ENCODE data around the gene PIGT.

Gene PIGT

DNA sequence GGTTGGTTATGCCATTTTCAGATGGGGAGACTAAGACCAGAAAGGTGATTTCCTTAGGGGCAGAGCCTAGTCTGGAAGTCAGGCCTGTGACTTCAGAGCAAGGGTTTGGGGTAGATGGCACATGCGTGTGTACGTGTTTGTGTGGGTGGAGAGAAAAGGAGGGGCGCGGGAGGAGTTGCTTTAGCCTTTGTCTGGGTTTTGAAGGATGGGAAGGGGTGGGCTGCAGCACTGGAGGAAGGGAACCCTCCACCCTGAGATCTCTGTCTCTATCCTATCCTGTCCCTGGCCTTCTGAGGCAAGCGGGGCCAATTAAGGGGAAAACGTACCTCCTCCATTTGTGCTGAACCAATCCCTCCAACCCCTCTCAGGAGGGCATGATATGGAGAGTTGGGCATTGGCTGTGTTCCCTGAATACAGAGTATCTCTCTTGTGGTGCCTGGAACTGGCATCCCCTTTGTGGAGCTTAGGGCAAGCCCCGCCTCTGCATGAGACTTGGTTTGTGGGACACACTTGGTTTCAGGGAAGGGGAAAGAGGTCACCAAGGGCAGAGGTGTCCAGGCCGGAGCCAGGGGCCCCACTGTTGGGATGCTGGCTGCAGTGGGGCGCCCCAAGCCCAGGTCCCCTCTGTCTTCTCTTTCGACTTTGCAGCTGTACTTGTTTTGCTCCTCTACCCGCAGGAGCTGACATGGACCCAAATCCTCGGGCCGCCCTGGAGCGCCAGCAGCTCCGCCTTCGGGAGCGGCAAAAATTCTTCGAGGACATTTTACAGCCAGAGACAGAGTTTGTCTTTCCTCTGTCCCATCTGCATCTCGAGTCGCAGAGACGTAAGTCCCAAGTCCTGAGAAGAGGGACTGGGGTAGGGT, 7.9 kb upstream of the PIGT start, which contains the start of gene DBNDD2:
Gene DBNDD2, plus strand, starts transcription at position 507 of the 863 bp plus-strand sequence. Its CDS starts 179 bp downstream, at position 686.
- no peaks in the 10 kb centered on the region for H3K9me3 ChIP-seq
- H3K27ac ChIP-seq, result no peak within 1 kb of the TSS
- H3K27me3 ChIP-seq, result peaks cover 82% of the 10 kb centered on the region
- H3K4me1 ChIP-seq (ENCODE audit: control insufficient read depth in 1 of 2, insufficient read depth in 1 of 2, low read depth in 1 of 2, low read length in 1 of 2), result peaks cover 13 to 18% of the 10 kb centered on the region in 2 experiments
- peak within 1 kb of the TSS in 1 of 2 experiments; percentile 63 for H3K4me3 ChIP-seq (ENCODE audit: low read depth in 1 of 2, low read length in 1 of 2)
- TF ChIP-seq, protein P1, sequence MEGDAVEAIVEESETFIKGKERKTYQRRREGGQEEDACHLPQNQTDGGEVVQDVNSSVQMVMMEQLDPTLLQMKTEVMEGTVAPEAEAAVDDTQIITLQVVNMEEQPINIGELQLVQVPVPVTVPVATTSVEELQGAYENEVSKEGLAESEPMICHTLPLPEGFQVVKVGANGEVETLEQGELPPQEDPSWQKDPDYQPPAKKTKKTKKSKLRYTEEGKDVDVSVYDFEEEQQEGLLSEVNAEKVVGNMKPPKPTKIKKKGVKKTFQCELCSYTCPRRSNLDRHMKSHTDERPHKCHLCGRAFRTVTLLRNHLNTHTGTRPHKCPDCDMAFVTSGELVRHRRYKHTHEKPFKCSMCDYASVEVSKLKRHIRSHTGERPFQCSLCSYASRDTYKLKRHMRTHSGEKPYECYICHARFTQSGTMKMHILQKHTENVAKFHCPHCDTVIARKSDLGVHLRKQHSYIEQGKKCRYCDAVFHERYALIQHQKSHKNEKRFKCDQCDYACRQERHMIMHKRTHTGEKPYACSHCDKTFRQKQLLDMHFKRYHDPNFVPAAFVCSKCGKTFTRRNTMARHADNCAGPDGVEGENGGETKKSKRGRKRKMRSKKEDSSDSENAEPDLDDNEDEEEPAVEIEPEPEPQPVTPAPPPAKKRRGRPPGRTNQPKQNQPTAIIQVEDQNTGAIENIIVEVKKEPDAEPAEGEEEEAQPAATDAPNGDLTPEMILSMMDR (IDR thresholded peaks at IDR 0.05), result no peak
- no peaks in the 10 kb centered on the region for H3K36me3 ChIP-seq

DNA sequence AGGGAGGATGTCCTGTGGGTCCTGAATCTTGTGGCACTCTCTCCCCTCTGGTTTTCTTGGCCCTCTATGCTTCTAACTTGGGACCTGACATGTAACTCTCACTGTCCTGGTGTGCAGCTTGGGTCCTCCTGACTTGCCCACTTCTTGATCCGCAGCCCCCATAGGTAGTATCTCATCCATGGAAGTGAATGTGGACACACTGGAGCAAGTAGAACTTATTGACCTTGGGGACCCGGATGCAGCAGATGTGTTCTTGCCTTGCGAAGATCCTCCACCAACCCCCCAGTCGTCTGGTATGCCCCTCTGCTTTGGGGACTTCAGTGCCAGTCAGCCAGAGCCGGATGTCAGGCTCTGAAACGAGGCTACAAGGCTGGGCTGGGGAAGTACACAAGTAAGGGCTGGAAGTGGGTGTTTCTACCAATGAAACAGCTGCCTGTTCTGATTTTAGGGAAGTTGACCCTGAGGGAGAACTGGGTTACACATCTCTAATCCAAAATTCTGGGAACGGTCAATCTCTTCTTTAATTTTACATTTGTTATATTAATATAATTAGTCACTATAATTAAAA, 7.2 kb upstream of the PIGT start:
- H3K4me3 ChIP-seq (ENCODE audit: low read depth in 1 of 2, low read length in 1 of 2), result no peak overlapping the region
- no peak overlapping the region for H3K27ac ChIP-seq
- no peaks in the 10 kb centered on the region for H3K9me3 ChIP-seq
- peaks cover 13 to 18% of the 10 kb centered on the region in 2 experiments for H3K4me1 ChIP-seq (ENCODE audit: control insufficient read depth in 1 of 2, insufficient read depth in 1 of 2, low read depth in 1 of 2, low read length in 1 of 2)
- H3K27me3 ChIP-seq, result peaks cover 82% of the 10 kb centered on the region
- TF ChIP-seq, protein P1 (IDR thresholded peaks at IDR 0.05), result no peak
- H3K36me3 ChIP-seq, result no peaks in the 10 kb centered on the region

DNA sequence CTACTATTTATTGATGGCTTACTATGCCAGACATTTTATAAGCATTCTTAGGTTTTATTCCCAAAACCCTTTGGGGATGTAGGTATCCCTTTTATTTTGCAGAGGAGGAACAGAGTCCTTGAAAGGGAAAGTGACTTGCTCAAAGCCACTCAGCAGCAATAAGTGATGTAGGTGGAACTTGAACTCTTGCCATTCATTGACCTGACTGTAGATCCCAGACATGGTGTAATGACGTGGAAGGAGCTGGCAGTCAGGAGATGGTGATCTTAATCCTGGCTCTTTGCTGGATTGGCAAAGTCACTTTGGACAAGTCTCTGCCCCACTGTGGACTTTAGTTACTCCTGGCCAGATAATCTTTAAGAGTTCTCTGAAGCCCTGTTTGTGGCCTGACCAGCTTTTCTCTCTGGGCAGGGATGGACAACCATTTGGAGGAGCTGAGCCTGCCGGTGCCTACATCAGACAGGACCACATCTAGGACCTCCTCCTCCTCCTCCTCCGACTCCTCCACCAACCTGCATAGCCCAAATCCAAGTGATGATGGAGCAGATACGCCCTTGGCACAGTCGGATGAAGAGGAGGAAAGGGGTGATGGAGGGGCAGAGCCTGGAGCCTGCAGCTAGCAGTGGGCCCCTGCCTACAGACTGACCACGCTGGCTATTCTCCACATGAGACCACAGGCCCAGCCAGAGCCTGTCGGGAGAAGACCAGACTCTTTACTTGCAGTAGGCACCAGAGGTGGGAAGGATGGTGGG, 6.2 kb upstream of the PIGT start:
- Histone ChIP-seq H3K4me3 (ENCODE audit: low read depth in 1 of 2, low read length in 1 of 2) (no peak overlapping the region), H3K4me1 (ENCODE audit: control insufficient read depth in 1 of 2, insufficient read depth in 1 of 2, low read depth in 1 of 2, low read length in 1 of 2) (peaks cover 13 to 18% of the 10 kb centered on the region in 2 experiments), H3K27me3 (peaks cover 82% of the 10 kb centered on the region), H3K36me3 (no peaks in the 10 kb centered on the region), H3K27ac (no peak overlapping the region), H3K9me3 (no peaks in the 10 kb centered on the region)
- TF ChIP-seq, protein P1 (IDR thresholded peaks at IDR 0.05), result no peak

DNA sequence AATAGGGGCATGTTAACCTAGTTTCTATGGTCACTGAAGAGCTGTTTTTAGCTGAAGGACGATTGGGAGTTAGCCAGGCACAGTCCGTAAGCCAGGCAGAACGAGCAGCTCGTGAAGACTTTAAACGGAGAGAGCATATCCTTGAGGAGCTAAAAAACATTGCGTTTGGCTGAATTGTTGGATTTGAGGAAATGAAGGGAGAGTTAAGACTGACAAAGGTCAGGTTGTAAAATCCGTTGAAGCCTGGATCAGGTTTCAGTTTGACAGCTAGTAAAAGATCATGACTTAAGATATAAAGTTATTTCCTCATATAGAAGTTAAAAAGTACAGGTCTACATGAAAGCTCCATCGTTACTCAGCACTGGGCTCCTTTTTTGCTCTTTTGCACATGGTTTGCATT, 5.1 kb upstream of the PIGT start:
- Histone ChIP-seq H3K4me3 (ENCODE audit: low read depth in 1 of 2, low read length in 1 of 2) (no peak overlapping the region), H3K27me3 (peaks cover 72% of the 10 kb centered on the region), H3K4me1 (ENCODE audit: control insufficient read depth in 1 of 2, insufficient read depth in 1 of 2, low read depth in 1 of 2, low read length in 1 of 2) (peaks cover 13 to 18% of the 10 kb centered on the region in 2 experiments), H3K9me3 (no peaks in the 10 kb centered on the region), H3K27ac (no peak overlapping the region), H3K36me3 (no peaks in the 10 kb centered on the region)
- TF ChIP-seq, protein P1 (IDR thresholded peaks at IDR 0.05), result no peak

DNA sequence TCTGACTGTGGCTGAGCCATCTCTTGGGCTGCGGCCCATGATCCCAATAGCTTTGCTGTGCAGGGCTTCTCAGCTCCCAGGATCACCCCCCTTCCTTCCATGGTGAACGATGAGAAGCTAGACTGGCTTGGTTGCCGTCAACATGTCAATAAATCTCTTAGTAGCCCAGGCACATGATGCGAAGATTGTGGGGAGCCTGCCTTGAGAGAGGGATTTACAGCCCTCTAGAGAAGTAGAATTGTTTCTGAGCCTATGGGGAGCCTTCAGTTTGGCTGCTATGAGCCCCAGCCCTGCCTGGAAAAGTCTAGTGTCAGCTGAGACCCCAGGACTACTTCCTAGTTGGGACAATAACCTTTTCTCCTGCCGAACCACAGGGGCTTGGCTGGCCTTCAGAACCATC, 3.3 kb upstream of the PIGT start:
- H3K4me3 ChIP-seq (ENCODE audit: low read depth in 1 of 2, low read length in 1 of 2), result no peak overlapping the region
- no peaks in the 10 kb centered on the region for H3K9me3 ChIP-seq
- TF ChIP-seq, protein P1 (IDR thresholded peaks at IDR 0.05), result no peak
- peaks cover 14 to 16% of the 10 kb centered on the region in 2 experiments for H3K4me1 ChIP-seq (ENCODE audit: control insufficient read depth in 1 of 2, insufficient read depth in 1 of 2, low read depth in 1 of 2, low read length in 1 of 2)
- H3K27ac ChIP-seq, result no peak overlapping the region
- no peaks in the 10 kb centered on the region for H3K36me3 ChIP-seq
- H3K27me3 ChIP-seq, result peaks cover 54% of the 10 kb centered on the region

All from neutrophil (primary cell).